Caki2 (cell line): Measurements from ENCODE around the gene RAP1B. TPM values are rescaled to one million over a fixed set of nuclear protein-coding genes. Genes with fewer than 3 reads are reported as not detected.
A peak's percentile ranks its signal among the peaks of the same experiment; 100 is the strongest.

ENCODE experiments used
- DNase-seq: peaks from one replicate; pipeline ENCODE4 v3.0.0-alpha.2; 2015; ENCODE audit warnings: low read depth
- in situ Hi-C: cut with HindIII; loops from 2 replicates; pipeline ENCODE4 v1.10.0; 2016; ENCODE audit warnings: low sequenced_read_pairs, low pct_unique_long_range_greater_than_20kb, mixed read lengths
- total RNA-seq: library from RNA; depleted of rRNA; stranded (reverse); fragments of >200 nt; shearing (Covaris generic); gene quantifications from 2 replicates; pipeline ENCODE4 v1.2.3, GENCODE V29; 2014; ENCODE audit warnings: low replicate concordance

Gene RAP1B
- total RNA-seq, 1 experiment from 2014 or later, result 498 TPM

DNA sequence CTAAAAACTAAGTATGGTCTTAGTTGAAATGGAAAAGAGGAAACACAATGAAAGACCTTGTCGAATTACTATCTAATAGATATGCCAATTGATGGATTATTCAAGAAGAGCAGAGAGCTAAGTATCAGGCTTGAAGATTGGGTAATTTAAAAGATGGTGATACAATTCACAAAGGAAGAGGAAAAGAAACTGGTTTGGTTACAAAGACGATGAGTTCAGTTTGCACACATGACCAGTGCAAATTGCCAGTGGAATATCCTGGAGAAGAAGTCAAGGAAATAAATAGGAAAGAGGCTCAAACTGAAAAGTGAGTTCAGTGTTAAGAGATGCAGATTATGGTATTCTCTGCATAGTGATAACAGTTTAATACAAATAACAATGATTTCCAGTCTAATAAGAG lies 2.5 kb upstream of the RAP1B start:
- in situ Hi-C loops, result no loop called here
- no peak for DNase-seq

DNA sequence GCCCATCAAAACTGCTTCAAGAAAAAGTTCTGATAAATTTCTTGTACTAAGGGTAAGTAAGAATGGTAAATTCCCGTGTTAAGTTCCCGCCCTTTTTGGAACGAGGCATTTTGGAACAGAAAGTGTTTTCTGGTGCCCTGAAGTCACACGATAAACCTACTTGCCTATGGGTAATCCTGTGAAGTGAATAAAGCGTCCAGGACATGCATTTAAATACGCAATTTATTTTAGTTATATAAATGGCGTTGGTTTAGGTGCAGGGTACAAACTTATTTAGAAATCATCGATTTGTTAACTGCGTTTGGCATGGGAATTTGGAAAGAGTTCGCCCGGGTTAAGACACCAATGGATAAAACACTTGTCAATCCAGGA lies 715 bp upstream of the RAP1B start:
- in situ Hi-C loops, result no loop called here
- DNase-seq, result no peak

DNA sequence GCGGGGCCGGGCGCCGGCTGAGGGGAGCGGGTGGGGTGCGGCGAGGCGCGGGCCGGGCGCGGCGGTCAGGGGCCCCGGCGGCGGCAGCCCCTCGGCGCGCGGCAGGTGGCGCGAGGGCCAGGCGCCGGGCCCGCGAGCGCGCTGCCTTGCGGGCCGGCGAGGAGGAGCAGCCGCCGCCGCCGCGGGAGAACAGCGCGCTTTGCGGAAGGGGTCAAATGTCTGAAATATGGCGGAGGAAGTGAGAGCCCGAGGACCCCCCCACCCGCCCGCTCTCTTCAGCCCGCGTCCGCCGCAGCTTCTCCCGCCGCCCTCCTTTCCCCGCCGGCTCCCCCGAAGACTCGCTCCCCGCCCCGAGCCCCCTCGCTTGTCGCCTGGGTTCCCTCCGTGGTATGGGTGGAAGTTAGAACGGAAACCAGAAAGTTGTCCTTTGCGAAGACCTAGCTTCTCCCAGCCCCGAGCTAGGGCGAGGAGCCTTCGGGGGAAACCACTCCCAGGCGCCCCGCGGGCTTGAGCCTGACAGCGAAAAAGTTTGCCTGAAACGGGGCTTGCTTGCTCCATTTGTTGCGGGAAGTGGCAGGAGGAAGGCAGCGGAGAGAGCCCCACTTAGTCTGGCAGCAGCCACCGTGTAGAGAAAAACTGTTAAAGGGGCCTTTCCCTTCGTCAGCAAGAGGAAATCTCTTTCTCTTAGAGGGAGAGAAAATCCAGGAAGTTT lies 551 bp downstream of the RAP1B start:
- in situ Hi-C loops, result no loop called here

DNA sequence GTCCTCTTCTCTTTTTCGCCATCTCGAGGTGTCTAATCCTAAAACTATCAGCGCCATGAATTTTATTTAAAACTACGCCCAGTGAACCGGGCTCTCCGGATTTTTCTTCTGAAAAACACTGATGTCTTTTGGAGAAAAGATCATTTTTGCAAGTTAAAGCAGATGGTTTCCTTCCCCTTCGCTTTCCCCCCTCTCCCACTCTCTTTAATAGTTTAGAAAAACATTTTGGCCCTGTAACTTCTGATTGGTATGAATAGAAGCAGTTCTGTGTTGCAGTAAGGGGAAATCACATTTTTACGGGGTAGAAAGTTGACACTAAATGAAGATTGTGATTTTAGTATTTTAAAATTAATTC lies 1.1 kb downstream of the RAP1B start:
- no peak for DNase-seq
- in situ Hi-C loops, result no loop called here

More for the DNA sequence above, 551 bp downstream of the RAP1B start:
- DNase-seq, result peak; percentile 67

DNA sequence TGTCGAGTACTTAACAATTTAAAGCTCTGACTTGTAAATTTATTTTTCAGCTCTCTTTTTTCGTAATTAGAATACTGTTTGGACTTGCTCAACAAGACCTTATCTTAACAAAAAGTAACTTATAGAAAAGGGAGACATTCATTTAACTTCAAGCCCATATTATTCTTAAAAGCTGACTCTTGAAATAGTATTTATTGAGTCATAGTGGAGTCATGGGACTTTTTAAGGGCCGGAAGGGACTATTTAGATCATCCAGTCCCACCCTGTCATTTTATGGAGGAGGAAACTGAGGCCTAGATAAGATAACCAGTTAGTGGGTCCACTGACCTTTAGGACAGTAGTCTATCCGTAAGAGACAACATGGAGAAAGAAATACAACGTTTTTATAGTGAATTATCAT lies 1.5 kb downstream of the RAP1B start:
- DNase-seq, result peak; percentile 53
- in situ Hi-C loops, result no loop called here

DNA sequence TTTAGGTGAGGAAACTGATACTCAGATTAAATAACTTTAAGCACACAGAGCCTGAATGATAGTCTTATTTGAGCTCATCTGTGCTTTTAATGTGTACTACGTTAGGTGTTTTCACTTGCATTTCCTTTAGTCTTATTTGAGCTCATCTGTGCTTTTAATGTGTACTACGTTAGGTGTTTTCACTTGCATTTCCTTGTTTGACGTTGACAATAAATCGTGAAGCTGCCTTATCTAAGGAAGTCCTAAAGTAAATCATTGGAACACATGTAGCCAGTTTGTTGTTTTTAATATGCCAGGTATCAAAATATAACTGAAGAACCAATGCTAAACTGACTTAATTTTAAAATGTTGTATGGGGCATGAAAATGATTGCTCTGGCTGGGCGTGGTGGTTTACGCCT lies 2.0 kb downstream of the RAP1B start:
- in situ Hi-C loops, result no loop called here
- DNase-seq, result no peak

DNA sequence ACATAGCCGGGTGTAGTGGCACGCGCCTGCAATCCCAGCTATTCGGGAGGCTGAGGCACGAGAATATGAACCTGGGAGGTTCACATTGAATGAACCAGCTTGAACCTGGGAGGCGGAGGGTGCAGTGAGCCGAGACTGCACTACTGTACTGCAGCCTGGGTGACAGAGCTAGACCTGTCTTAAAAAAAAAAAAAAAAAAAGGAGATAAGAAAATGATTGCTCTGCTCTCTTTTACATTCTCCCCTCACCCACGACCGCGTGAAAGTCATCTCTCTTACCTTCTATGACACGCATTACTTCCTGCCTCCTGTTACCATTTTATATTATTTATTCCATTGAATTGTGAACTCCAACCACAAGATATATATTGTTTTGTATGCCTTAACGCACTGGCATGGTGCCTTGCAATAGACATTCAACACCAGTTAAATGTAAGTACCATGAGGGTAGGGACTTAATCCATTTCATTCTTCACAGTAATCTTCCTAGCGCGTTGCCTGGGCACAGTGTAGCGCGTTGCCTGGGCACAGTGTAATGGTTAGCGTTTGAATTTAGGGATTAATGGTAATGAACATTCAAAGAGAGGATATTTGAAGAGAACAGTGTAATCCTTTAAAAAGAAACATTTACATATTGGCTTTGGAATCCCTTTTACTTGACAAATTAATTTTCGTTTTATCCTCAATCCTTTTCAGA lies 2.7 kb downstream of the RAP1B start:
- in situ Hi-C loops, result no loop called here
- DNase-seq, result peak; percentile 78

DNA sequence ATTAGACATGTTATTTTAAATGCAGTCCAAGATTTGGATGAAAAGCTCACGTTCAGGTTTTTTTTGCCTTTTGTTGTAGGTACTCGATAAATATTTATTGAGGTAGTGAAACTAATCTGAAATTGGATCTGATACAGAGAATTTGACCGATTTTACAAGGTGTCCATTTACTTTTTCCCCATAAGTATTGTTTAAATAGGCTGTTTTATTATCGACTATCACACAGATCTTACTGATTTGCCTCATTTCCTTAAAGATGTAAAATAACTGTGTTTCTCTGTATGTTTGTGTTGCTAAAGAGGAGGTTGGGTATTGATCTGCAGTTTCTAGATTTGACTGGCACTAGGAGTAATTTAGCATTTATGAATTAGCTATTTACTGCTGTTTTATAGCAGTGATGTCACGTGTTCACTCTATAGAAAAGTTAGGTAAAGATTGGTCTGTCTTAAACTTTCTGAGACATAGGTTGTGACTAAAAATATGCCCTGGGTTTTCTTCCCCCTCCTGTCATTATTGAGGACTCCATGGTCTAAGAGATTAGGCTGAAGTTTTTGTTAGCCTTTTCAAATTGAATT lies 3.5 kb downstream of the RAP1B start:
- DNase-seq, result no peak
- in situ Hi-C loops, result no loop called here

DNA sequence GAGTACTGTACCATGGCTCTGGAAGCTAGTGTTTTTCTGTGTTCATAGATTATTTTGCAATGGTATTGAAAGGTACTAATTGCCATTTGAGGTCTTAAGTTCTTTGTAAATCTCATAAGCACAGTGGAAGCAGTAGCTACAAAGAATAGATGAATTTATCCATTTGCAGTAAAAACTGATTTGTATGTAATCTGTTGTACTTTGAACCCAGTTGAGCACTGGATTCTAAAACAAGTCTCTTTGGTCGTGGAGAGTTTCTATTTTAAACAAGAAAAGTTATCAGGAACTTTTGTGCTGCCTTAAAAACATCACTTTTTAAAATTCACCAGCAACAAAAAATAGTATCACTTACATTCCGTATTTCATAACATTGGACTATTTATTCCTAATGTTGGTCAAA lies 4.1 kb downstream of the RAP1B start:
- DNase-seq, result no peak
- in situ Hi-C loops, result no loop called here

DNA sequence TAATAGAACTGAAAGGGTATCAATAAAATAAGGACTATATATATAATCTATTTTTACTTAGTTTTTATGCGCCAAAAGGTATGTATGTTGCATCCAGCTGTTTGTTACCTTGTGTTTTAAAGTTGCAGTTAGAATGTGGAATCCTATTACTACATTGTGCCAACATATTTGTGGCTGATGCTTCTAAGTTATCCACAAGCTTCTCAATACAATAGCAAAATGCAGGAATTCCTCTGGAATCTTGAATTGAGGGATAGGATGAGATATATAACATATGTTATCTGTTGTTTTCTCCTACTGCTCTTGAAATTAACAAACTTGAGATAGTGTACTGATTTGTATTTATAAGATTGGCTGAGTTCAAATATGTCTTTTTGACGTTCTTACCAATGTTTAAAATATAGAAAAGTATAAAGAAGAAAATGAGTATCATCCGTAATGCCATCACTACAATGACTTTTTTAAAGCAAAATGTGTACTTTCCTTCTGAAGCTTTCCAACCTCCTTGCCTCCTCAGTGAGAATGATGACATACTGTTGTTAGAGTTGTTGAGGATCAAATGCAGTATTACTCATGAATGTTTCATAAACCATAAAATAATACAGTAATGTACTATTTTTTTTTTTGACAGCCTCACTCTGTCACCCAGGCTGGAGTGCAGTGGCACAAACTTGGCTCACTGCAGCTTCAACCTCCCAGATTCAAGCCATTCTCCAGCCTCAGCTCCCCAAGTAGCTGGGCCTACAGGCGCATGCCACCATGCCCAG lies 6.6 kb downstream of the RAP1B start:
- in situ Hi-C loops, result no loop called here

DNA sequence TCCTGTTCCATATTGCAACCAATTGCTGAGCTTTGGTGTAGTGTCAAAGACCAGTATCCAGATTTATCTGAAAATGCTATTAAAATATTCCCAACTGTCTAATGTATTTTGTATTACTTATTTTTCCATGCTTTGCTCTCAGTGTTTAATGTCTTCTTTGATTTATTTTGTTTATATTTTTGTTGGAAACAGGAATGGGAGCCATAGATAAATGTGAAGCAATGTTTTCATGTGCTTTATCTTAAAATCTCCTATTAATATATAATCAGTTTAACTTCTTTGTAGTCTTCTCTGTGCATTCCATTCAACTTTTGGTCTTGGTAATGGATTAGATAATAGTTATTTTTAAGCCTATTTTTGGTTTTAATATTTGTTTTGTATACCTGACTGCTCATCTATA lies 8.8 kb downstream of the RAP1B start:
- DNase-seq, result peak; percentile 74
- in situ Hi-C loops, result no loop called here

More for the DNA sequence above, 6.6 kb downstream of the RAP1B start:
- DNase-seq, result no peak

DNA sequence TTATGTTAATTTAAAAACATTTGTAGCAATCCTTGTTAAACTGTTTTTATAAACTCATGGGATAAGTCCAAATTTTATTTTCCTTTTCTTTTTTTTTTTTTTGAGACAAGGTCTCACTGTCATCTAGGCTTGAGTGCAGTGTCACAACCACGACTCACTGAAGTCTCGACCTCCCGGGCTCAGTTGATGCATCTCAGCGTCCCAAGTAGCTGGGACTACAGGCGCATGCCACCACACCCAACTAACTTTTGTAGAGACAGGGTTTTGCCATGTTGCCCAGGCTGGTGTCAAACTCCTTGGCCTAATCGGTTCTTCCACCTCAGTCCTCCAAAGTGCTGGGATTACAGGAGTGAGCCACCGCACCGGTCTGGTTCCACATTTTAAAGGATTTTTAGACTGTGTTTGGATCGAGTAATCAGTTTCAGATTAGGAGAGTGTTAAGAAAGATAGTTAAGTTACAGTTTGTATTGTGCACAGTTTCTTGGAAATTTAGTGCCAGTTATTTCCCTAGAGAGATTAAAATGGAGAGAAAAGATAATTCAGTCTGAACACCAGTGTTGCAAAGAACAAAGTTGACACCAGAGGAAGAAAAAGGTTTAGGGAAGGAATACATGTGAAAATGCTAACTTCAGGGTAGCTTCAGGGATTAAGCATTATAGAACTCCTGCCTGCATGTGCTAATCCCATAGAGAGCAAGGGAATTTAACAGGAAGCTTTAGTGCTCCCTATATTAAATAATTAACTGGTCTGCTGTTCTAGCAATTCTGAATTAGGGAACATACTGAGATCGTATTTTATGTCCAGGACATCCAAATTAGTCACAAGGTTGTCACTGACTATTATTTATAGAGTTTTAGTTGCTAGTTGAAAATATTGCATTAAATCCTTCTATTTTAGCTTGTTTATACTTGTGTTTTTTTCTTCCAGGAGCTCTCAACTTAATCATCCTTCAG lies 10.1 kb downstream of the RAP1B start:
- in situ Hi-C loops, result no loop called here
- no peak for DNase-seq

DNA sequence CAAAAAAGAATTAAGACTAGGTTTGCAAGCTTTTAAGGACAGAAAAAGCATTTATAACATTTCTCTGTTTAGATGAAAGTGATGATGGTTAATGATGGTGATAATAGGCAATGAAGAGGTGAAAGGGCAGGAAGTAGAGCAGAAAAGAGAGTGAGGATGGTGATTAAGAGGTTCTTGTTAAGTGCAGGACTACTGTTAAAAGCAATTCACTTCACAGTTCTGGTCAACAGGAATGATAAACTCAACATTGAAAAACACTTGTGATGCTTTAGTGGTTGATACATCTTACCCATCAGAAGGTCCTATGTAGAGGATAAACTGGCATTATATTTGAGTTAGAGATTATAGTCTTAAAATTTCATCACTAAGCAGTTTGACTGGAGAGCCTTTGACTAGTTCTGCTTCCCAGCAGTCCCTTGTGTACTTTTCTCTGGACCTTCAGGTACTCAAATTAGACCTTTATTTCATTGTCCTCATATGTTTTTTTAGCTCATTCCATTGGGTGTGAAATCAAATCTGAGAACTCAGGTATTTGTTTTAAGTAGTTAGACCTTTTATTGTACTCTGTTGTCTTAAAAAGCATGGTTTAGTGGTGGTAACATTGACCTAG lies 10.9 kb downstream of the RAP1B start:
- peak; percentile 87 for DNase-seq
- in situ Hi-C loops, result no loop called here

DNA sequence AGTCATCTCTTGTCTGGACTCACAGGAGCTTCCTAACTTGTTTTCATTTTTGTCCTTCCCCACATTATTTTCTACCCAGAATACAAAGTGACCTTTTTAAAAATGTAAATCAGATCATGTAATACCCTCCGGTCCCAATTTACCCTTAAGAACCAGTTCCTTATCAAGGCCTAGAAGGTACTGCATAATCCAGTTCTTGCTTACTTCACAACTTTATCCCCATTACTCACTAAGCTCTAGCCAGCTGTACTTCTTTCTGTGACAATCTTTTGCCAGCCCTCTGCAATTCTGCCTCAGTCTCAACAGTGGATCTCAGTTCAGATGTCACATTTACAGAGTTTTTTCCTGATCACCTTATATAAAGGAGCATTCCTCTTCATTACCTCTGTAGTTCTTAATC lies 11.6 kb downstream of the RAP1B start:
- no peak for DNase-seq
- in situ Hi-C loops, result no loop called here

DNA sequence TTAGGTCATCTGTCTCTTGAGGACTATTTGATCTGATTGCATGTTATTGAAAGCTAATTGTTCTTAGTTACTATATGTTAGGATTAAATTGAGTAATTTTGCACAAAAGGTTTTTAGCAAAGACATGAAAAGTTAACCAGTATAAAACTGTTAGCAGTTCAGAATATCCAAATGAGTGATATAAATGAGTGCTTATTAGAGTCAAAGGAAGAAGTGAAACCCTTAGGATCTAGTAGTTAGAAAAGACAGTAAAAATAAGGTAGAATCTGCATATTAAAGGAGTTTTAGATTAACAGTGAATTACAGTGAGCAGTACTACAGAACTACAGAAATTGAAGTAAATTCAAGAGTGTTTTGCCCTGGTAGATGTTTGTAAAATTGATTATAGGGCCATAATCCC lies 12.4 kb downstream of the RAP1B start:
- DNase-seq, result no peak
- in situ Hi-C loops, result no loop called here

DNA sequence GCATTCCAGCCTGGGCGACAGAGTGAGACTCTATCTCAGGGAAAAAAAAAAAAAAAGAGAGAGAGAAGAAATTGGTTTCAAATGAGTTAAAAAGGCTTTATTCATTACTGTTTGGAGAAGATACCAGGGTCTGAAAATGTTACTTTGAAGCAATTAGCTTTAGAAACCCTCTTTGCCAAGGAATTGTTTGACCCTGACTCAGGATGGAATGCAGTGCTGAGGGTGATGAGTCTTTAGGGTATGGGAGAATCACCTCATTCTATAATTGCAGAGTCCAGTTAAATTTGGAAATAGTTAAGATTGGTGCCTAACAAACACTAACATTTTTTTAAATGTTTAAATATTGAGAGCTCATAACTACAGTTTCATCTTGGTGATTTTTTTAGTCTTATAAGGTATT lies 13.3 kb downstream of the RAP1B start:
- DNase-seq, result no peak
- in situ Hi-C loops, result no loop called here

DNA sequence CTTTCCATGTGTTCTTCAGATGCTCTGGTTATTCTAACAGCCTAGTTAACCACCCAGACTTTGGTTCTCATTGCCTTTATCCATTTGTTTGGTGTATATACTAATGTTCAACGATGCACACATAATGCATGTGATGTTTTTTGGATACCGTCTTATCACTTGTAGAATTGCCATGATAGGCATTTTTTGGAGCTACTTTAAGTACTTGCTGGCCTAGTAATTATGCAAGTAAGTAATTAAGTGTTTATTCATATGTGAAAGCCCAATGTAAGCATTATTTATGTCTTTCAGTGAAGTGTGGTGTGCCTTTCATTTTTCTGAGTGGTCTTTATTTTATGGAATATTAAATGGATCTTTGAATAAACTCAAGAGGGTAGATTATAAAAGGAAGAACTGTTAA lies 14.2 kb downstream of the RAP1B start:
- in situ Hi-C loops, result no loop called here
- no peak for DNase-seq
